A673 (cell line): ENCODE measurements around the gene SAXO1. TPM values are rescaled to one million over a fixed set of nuclear protein-coding genes. Genes with fewer than 3 reads are reported as not detected.

ENCODE experiments used
- BruUV-seq: library from RNA; stranded (reverse); fragments of 400-500 nt; replicated peaks from 2 replicates; lab custom pipeline; 2021; lab: Mats Ljungman, UMichigan
- CTCF ChIA-PET: fragments of 300-600 bp; sonication (Branson Sonifier 250); formaldehyde crosslinking; loops from one replicate; lab custom pipeline; 2022; ENCODE audit warnings: antibody characterized with exemption; lab: Charles Lee
- POLR2A ChIA-PET: fragments of 300-600 bp; sonication (Branson Sonifier 250); formaldehyde crosslinking; loops from one replicate; lab custom pipeline; 2022; ENCODE audit warnings: antibody characterized with exemption; ENCODE audit not compliant: low non-redundant PET; lab: Charles Lee
- DNase-seq: peaks from one replicate; pipeline ENCODE4 v3.0.0-alpha.2; 2015; ENCODE audit warnings: low spot score
- H3K27ac ChIP-seq: fragments of 200-600 bp; sonication (generic); 2 replicates; pipeline ENCODE4 v1.5.1; 2016; ENCODE audit warnings: mixed run types, low read depth, mild to moderate bottlenecking, mixed read lengths, antibody characterized with exemption, low read length; ENCODE audit not compliant: poor library complexity, severe bottlenecking
- H3K27me3 ChIP-seq: fragments of 200-600 bp; sonication (generic); replicated peaks from 2 replicates; pipeline ENCODE4 v1.6.1; 2017; ENCODE audit warnings: mixed run types, low read depth, mild to moderate bottlenecking, mixed read lengths, antibody characterized with exemption, low read length; ENCODE audit not compliant: insufficient read depth, poor library complexity
- H3K36me3 ChIP-seq: fragments of 200-600 bp; sonication (generic); 2 replicates; pipeline ENCODE4 v1.6.1; 2016; ENCODE audit warnings: mixed run types, mild to moderate bottlenecking, mixed read lengths, antibody characterized with exemption, low read length; ENCODE audit not compliant: insufficient read depth, poor library complexity, severe bottlenecking
- H3K4me1 ChIP-seq: fragments of 200-600 bp; sonication (generic); 2 replicates; pipeline ENCODE4 v1.6.1; 2017; ENCODE audit warnings: mixed run types, mild to moderate bottlenecking, mixed read lengths, antibody characterized with exemption, low read length; ENCODE audit not compliant: insufficient read depth, poor library complexity, severe bottlenecking
- H3K4me3 ChIP-seq: fragments of 200-600 bp; sonication (generic); 2 replicates; pipeline ENCODE4 v1.5.1; 2016; ENCODE audit warnings: low read depth, mixed run types, mild to moderate bottlenecking, mixed read lengths, low read length; ENCODE audit not compliant: poor library complexity, severe bottlenecking
- H3K9me3 ChIP-seq: fragments of 200-600 bp; sonication (generic); 2 replicates; pipeline ENCODE4 v1.6.1; 2016; ENCODE audit warnings: mixed run types, low read depth, mild to moderate bottlenecking, mixed read lengths, antibody characterized with exemption, low read length; ENCODE audit not compliant: poor library complexity, severe bottlenecking
- EZH2 ChIP-seq: fragments of 200-600 bp; sonication (generic); IDR thresholded peaks from 2 replicates; pipeline ENCODE4 v1.6.1; 2017; ENCODE audit warnings: borderline replicate concordance, low read depth, mild to moderate bottlenecking, mixed read lengths, antibody characterized with exemption, low read length; ENCODE audit not compliant: poor library complexity, severe bottlenecking
- intact Hi-C: fragments of 100-400 bp; cut with micrococcal nuclease; formaldehyde crosslinking; loops from one replicate; pipeline ENCODE4 v1.10.0; 2022; ENCODE audit not compliant: unreplicated experiment
- total RNA-seq: library from RNA; stranded (reverse); gene quantifications from 2 replicates; pipeline ENCODE4 v1.2.3, GENCODE V29; 2021
- TF ChIP-seq, protein P1 (sequence below): fragments of 300-800, 200-600 bp; sonication (generic); conservative IDR thresholded peaks from 2 replicates; pipeline ENCODE4 v1.5.1; 2017; ENCODE audit warnings: low read depth, mild to moderate bottlenecking, antibody characterized with exemption, low read length, moderate library complexity, mixed read lengths

Gene SAXO1
- total RNA-seq, 1 experiment from 2014 or later: not detected

- no TSS peak for BruUV-seq
- Histone ChIP-seq H3K27ac (no peak overlapping the region), H3K36me3 (no peaks in the 10 kb centered on the region), H3K27me3 (no peaks in the 10 kb centered on the region), H3K4me1 (no peaks in the 10 kb centered on the region), H3K9me3 (no peaks in the 10 kb centered on the region), H3K4me3 (no peak overlapping the region)
- ChIA-PET POLR2A (interaction anchor here (0.8 kb wide), 1 partner anchor 448 kb away, joined by 3 read pairs; no protein-coding TSS in a partner anchor), CTCF (no interaction called here)
- TF ChIP-seq EZH2: no peak
- TF ChIP-seq, protein P1, sequence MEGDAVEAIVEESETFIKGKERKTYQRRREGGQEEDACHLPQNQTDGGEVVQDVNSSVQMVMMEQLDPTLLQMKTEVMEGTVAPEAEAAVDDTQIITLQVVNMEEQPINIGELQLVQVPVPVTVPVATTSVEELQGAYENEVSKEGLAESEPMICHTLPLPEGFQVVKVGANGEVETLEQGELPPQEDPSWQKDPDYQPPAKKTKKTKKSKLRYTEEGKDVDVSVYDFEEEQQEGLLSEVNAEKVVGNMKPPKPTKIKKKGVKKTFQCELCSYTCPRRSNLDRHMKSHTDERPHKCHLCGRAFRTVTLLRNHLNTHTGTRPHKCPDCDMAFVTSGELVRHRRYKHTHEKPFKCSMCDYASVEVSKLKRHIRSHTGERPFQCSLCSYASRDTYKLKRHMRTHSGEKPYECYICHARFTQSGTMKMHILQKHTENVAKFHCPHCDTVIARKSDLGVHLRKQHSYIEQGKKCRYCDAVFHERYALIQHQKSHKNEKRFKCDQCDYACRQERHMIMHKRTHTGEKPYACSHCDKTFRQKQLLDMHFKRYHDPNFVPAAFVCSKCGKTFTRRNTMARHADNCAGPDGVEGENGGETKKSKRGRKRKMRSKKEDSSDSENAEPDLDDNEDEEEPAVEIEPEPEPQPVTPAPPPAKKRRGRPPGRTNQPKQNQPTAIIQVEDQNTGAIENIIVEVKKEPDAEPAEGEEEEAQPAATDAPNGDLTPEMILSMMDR: no peak
- intact Hi-C loops: no loop called here
- no peak for DNase-seq
These were observed 122.1 kb downstream of the SAXO1 start for GRCh38 chr9:18910916-18911315.

DNA sequence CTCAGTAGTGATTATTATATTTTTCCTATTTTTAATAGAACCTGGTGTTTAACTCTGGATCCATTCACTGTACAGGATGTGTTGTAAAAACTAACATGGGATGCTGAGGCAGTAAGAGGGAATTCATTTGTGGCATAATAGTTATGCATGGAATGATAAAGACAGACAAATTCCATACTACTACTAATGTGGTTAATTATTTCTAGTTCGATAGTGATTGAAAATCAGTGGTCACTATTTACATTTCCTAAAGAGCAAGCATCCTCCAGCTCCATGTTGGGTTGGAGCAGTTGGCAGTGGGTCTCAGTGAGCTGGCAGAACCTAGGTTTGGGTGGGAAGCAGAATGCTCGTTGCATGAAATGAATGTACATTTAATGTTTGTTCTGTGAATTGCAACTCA, 122.6 kb downstream of the SAXO1 start:
- no peak for DNase-seq
- Histone ChIP-seq H3K4me3 (no peak overlapping the region), H3K4me1 (no peaks in the 10 kb centered on the region), H3K27ac (no peak overlapping the region), H3K27me3 (no peaks in the 10 kb centered on the region), H3K9me3 (no peaks in the 10 kb centered on the region), H3K36me3 (no peaks in the 10 kb centered on the region)
- no TSS peak for BruUV-seq
- POLR2A ChIA-PET: no interaction called here
- no peak for TF ChIP-seq EZH2
- TF ChIP-seq, protein P1: no peak
- intact Hi-C loops: no loop called here
- CTCF ChIA-PET: no interaction called here

DNA sequence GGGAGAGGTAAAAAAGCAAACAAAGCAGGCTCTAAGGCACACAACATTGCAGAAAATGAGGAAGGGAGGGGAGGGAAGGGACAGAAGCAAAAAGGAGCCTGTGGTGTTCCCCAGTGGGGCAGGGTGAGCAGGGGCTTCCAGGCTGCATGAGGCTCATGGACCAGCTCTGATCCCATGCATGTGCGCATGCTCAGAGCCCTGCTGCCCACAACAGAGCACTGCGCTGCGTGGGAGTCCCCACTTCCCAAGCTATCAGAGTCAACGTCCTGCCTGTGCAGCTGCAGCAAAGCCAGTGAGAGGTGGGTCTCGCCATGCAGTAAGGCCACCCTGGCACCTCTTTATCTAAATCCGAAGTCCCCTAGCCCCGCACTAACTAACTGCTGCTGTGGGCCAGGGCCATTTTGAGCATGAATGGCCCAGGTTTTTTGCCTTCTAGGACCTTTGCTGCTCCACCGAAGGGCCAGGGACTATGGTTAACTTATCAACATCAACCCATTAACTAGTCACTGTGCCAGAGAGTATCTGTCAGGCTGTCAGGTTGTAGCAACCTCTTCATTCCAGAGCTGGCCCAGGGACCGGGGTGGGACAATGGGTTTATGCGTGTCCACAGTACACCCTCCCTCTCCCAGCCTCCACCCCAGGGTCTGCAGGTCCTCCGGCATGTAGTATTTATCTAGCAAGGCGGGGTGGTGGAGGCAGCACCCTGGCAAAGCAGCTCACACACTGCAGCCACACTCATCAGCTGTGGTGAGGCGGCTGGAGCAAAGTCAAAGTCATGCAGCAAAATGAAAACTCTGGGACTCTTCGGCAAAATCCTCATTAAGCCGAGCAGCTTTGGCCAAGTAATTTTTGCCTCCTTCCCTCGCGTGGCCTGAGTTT, 123.6 kb downstream of the SAXO1 start:
- Histone ChIP-seq H3K4me1 (no peaks in the 10 kb centered on the region), H3K36me3 (no peaks in the 10 kb centered on the region), H3K9me3 (no peaks in the 10 kb centered on the region), H3K27ac (no peak overlapping the region), H3K4me3 (no peak overlapping the region), H3K27me3 (no peaks in the 10 kb centered on the region)
- intact Hi-C loops: no loop called here
- no TSS peak for BruUV-seq
- ChIA-PET CTCF (no interaction called here), POLR2A (no interaction called here)
- DNase-seq: no peak
- TF ChIP-seq EZH2: no peak
- TF ChIP-seq, protein P1: no peak
